ENCODE measurements around the gene UVRAG.

UVRAG gene

GRCh38 chr11:75781831-75782230 is 33.2 kb upstream of the UVRAG start:
- in situ Hi-C loops (cut with HindIII; ENCODE audit: low pct_ligation_motif_present, low sequenced_read_pairs): no loop called here
- H3K4me3 ChIP-seq (ENCODE audit: low read depth, low read length): no peak overlapping the region
- H3K27me3 ChIP-seq (replicated peaks): no peaks in the 10 kb centered on the region
- DNase-seq: no peak
- H3K27ac ChIP-seq: no peak overlapping the region
- no peak for TF ChIP-seq CTCF (IDR thresholded peaks at IDR 0.05; ENCODE audit: low read depth, low read length, missing control alignments)
- H3K36me3 ChIP-seq (replicated peaks): no peaks in the 10 kb centered on the region

DNA sequence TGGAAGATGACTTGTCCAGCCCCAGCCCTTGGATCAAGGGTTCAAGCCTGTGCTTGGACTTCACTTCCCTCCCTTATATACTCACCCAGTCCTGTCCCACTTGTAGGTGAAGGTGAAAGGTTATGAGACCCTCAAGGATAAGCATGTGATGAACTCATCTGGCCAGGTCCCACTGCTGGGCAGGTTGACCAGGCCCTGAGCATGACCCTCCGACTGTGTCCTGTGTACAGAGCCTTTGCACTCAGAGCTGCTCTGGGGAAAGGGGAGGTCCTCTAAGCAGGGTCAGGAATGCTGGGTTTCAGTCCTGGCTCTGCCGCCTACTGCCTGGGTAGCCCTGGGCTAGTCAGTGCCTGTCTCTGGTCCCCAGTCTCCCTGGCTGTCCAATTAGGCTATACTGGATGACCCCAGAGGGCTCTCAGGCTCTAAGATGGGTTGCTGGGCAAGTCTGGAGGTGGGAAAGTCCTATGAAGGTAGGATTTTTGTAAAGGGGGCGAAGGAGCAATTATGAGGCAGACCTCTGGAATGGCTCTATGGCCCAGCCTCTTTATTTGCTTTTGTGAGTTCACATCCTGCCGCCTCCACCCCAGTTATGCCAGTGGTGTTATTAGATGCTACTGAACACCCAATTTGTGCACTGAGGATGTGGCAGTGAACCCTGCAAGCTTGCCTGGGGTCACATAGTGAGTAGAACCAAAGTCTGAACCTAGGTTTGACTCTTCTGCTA is 32.3 kb upstream of the UVRAG start:
- Histone ChIP-seq H3K27me3 (replicated peaks) (no peaks in the 10 kb centered on the region), H3K36me3 (replicated peaks) (no peaks in the 10 kb centered on the region), H3K27ac (no peak overlapping the region), H3K4me3 (ENCODE audit: low read depth, low read length) (no peak overlapping the region)
- no peak for TF ChIP-seq CTCF (IDR thresholded peaks at IDR 0.05; ENCODE audit: low read depth, low read length, missing control alignments)
- DNase-seq: no peak
- in situ Hi-C loops (cut with HindIII; ENCODE audit: low pct_ligation_motif_present, low sequenced_read_pairs): no loop called here

DNA sequence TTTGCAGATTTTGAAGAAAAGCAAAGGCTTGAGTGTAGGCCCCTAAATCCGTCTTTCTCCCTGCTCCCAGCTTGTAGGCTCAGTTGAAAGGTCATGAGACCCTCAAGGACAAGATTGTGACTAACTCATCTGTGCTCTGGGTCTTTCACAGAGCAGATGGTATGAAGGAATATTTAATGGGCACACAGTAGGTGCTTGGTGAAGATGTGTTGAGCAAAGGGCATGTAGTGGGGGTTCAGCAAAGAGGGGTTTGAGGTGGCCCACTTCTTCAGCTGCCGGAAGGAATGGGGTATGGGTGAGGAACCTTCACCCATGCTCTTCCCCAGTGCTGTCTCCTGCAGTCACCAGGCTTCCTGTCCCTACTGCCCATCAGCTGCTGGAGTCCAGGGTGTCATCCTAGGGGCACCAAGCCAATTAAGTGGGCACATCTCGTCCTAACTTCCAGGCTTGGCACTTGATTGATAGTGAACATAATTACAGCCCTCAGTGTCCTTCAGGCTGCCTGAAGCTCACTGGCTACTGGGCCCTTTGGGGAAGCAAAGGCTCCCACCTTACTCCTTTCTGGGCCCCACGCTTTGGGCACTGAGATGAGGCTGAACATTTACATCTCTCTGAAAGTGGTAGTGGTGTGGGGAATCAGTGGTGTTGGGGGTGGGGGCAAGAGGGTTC is 31.5 kb upstream of the UVRAG start:
- Histone ChIP-seq H3K36me3 (replicated peaks) (no peaks in the 10 kb centered on the region), H3K27me3 (replicated peaks) (no peaks in the 10 kb centered on the region), H3K4me3 (ENCODE audit: low read depth, low read length) (no peak overlapping the region), H3K27ac (no peak overlapping the region)
- TF ChIP-seq CTCF (IDR thresholded peaks at IDR 0.05; ENCODE audit: low read depth, low read length, missing control alignments): no peak
- DNase-seq: no peak
- in situ Hi-C loops (cut with HindIII; ENCODE audit: low pct_ligation_motif_present, low sequenced_read_pairs): no loop called here

DNA sequence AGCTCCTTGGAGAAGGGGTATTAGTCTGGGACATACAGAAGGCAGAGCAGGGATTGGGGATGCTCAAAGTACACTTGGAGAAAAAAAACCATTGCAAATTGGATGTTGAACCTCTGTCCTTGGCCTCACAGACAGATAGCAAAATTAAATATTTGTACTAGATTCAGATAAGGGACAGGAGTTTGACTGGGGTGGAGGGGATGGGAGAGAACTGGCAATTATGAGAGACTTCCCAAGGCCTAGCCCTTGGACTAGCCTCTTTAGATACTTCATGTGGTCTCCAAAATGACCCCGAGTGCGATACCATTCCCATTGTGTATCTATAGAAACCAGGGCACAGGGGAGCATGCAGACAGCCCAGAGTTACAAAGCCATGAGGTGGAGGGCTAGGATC is 30.9 kb upstream of the UVRAG start:
- no peaks in the 10 kb centered on the region for H3K36me3 ChIP-seq (replicated peaks)
- in situ Hi-C loops (cut with HindIII; ENCODE audit: low pct_ligation_motif_present, low sequenced_read_pairs): no loop called here

DNA sequence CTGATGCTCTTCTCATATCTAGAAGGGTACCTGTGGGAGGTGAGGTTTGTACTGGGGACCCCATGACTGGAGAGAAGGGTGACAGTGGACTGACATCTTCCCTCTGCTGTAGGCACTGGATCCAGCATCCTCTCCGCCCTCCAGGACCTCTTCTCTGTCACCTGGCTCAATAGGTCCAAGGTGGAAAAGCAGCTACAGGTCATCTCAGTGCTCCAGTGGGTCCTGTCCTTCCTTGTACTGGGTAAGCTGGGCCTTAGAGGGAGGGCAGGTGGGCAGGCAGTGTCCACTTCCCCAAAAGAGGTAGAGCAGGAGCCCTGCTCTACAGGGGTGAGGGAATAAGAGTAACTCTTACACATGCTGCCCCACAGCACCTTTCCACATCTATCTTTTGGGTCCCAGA is 30.5 kb upstream of the UVRAG start:
- DNase-seq: no peak
- Histone ChIP-seq H3K27ac (no peak overlapping the region), H3K36me3 (replicated peaks) (no peaks in the 10 kb centered on the region), H3K4me3 (ENCODE audit: low read depth, low read length) (no peak overlapping the region), H3K27me3 (replicated peaks) (no peaks in the 10 kb centered on the region)
- in situ Hi-C loops (cut with HindIII; ENCODE audit: low pct_ligation_motif_present, low sequenced_read_pairs): no loop called here
- TF ChIP-seq CTCF (IDR thresholded peaks at IDR 0.05; ENCODE audit: low read depth, low read length, missing control alignments): no peak

More for the DNA sequence above, 30.9 kb upstream of the UVRAG start:
- no peak for DNase-seq
- Histone ChIP-seq H3K4me3 (ENCODE audit: low read depth, low read length) (no peak overlapping the region), H3K27ac (no peak overlapping the region), H3K27me3 (replicated peaks) (no peaks in the 10 kb centered on the region)
- no peak for TF ChIP-seq CTCF (IDR thresholded peaks at IDR 0.05; ENCODE audit: low read depth, low read length, missing control alignments)

All from brain microvascular endothelial cell (primary cell).